DOHH2 (cell line): ENCODE results near the gene MED27.

ENCODE experiments used
- CTCF ChIP-seq: fragments of 200-600 bp; sonication (generic); IDR thresholded peaks from one replicate; pipeline ENCODE4 v1.5.1; 2014; ENCODE audit warnings: antibody characterized with exemption, mild to moderate bottlenecking, low read depth, low read length; ENCODE audit not compliant: poor library complexity, severe bottlenecking
- EZH2phosphoT487 ChIP-seq: fragments of 200-600 bp; sonication (generic); IDR thresholded peaks from 2 replicates; pipeline ENCODE4 v1.6.1; 2017; ENCODE audit warnings: borderline replicate concordance, mild to moderate bottlenecking, antibody characterized with exemption, low read length, moderate library complexity, mixed read lengths

- TF ChIP-seq CTCF (no peak), EZH2phosphoT487 (no peak)
Measured at GRCh38 chr9:132066511-132066910, 13.2 kb downstream of the MED27 start.
